ENCODE results near the gene KIF6.

DNA sequence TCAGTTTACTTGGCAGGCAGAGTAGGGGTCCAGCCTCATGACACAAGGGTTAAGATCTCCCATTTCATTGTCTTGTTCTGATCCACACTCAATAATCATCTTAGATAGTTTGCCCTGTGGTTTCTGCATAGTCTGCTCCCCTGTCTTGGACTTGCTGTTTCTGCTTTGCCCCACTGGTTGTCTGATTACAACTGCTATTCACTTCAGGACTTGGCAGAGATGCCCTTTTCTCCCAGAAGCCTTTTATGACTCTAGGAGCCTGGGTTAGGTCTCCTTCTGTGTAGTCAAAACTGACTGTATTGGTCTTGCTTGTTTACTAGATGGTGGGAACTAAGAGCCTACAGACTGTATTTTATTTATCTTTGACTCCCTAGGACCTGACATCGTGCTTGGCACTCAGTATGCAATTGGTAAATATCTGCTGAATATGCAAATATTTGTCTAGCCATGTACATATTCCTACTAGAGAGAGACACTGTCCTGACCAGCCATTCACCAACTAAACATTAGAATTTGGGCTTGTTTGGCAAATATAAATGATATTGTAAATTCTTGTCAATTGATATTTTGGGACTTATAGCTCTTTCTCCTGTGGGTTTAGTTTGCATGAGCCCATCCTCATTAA is 236.8 kb downstream of the KIF6 start:
- TF ChIP-seq, protein P1, sequence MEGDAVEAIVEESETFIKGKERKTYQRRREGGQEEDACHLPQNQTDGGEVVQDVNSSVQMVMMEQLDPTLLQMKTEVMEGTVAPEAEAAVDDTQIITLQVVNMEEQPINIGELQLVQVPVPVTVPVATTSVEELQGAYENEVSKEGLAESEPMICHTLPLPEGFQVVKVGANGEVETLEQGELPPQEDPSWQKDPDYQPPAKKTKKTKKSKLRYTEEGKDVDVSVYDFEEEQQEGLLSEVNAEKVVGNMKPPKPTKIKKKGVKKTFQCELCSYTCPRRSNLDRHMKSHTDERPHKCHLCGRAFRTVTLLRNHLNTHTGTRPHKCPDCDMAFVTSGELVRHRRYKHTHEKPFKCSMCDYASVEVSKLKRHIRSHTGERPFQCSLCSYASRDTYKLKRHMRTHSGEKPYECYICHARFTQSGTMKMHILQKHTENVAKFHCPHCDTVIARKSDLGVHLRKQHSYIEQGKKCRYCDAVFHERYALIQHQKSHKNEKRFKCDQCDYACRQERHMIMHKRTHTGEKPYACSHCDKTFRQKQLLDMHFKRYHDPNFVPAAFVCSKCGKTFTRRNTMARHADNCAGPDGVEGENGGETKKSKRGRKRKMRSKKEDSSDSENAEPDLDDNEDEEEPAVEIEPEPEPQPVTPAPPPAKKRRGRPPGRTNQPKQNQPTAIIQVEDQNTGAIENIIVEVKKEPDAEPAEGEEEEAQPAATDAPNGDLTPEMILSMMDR (IDR thresholded peaks at IDR 0.05 in 2 of 3, conservative IDR thresholded peaks at IDR 0.05 in 1 of 3; ENCODE audit: borderline replicate concordance in 1 of 3, insufficient read depth in 1 of 3, low read depth in 2 of 3, low read length in 2 of 3): no peak
- no peak for TF ChIP-seq POLR2A (IDR thresholded peaks at IDR 0.05; ENCODE audit: borderline replicate concordance, extremely low read depth, insufficient read depth, insufficient read length)
- no peak for TF ChIP-seq EZH2 (IDR thresholded peaks at IDR 0.05)
- TF ChIP-seq EZH2phosphoT487 (IDR thresholded peaks at IDR 0.05; ENCODE audit: borderline replicate concordance): no peak
- no peak for TF ChIP-seq ZNF274 (IDR thresholded peaks at IDR 0.05; ENCODE audit: low read depth, low read length)
- TF ChIP-seq, protein P2, sequence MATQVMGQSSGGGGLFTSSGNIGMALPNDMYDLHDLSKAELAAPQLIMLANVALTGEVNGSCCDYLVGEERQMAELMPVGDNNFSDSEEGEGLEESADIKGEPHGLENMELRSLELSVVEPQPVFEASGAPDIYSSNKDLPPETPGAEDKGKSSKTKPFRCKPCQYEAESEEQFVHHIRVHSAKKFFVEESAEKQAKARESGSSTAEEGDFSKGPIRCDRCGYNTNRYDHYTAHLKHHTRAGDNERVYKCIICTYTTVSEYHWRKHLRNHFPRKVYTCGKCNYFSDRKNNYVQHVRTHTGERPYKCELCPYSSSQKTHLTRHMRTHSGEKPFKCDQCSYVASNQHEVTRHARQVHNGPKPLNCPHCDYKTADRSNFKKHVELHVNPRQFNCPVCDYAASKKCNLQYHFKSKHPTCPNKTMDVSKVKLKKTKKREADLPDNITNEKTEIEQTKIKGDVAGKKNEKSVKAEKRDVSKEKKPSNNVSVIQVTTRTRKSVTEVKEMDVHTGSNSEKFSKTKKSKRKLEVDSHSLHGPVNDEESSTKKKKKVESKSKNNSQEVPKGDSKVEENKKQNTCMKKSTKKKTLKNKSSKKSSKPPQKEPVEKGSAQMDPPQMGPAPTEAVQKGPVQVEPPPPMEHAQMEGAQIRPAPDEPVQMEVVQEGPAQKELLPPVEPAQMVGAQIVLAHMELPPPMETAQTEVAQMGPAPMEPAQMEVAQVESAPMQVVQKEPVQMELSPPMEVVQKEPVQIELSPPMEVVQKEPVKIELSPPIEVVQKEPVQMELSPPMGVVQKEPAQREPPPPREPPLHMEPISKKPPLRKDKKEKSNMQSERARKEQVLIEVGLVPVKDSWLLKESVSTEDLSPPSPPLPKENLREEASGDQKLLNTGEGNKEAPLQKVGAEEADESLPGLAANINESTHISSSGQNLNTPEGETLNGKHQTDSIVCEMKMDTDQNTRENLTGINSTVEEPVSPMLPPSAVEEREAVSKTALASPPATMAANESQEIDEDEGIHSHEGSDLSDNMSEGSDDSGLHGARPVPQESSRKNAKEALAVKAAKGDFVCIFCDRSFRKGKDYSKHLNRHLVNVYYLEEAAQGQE (IDR thresholded peaks at IDR 0.05; ENCODE audit: low read depth): no peak
- TF ChIP-seq, protein P3, sequence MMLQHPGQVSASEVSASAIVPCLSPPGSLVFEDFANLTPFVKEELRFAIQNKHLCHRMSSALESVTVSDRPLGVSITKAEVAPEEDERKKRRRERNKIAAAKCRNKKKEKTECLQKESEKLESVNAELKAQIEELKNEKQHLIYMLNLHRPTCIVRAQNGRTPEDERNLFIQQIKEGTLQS (IDR thresholded peaks at IDR 0.05): no peak
- TF ChIP-seq ZFX (IDR thresholded peaks at IDR 0.05): no peak
- TF ChIP-seq POLR2AphosphoS5 (IDR thresholded peaks at IDR 0.05; ENCODE audit: low read depth, low read length): no peak
- TF ChIP-seq, protein P4, sequence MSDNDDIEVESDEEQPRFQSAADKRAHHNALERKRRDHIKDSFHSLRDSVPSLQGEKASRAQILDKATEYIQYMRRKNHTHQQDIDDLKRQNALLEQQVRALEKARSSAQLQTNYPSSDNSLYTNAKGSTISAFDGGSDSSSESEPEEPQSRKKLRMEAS (IDR thresholded peaks at IDR 0.05): no peak
- TF ChIP-seq YY1 (IDR thresholded peaks at IDR 0.05; ENCODE audit: extremely low read depth, insufficient replicate concordance, low read depth, low read length): no peak
- TF ChIP-seq RAD21 (IDR thresholded peaks at IDR 0.05; ENCODE audit: low read depth): no peak
- TF ChIP-seq EGR1 (IDR thresholded peaks at IDR 0.05; ENCODE audit: low read depth): no peak
- TF ChIP-seq ELF1 (IDR thresholded peaks at IDR 0.05; ENCODE audit: borderline replicate concordance, low read depth): no peak
